ENCODE measurements around the gene CAVIN1.
"Not testable (repeated sequence)": the region's sequence is repeated elsewhere in the genome, so short reads cannot be mapped to it uniquely, and the experiment has no call there.

Gene CAVIN1

GRCh38 chr17:42404326-42405055, 18.6 kb downstream of the CAVIN1 start:
- no peak for DNase-seq

GRCh38 chr17:42403150-42403549, 19.9 kb downstream of the CAVIN1 start:
- peak; percentile 34 for DNase-seq

DNA sequence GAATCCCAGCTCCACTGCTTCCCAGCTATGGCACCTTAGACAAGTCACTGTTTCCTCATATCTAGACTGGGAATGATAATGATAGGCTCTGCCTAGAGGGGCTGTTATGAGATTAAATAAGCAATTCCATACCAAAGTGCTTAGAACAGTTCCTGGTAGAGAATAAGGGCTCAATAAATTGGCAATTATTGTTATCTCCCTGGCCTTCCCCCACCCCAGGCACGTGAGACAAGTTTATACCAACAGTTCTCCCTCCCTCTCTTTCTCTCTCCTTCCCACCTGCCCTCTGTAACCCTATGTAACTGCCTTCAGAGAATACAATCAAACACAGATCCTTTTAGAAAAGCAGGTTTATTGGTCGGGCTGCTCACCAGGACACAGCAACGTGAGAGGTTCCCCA, 20.9 kb downstream of the CAVIN1 start:
- no peak for DNase-seq

- not testable (repeated sequence) for DNase-seq
Measured at GRCh38 chr17:42400844-42401375, 22.1 kb downstream of the CAVIN1 start.

DNA sequence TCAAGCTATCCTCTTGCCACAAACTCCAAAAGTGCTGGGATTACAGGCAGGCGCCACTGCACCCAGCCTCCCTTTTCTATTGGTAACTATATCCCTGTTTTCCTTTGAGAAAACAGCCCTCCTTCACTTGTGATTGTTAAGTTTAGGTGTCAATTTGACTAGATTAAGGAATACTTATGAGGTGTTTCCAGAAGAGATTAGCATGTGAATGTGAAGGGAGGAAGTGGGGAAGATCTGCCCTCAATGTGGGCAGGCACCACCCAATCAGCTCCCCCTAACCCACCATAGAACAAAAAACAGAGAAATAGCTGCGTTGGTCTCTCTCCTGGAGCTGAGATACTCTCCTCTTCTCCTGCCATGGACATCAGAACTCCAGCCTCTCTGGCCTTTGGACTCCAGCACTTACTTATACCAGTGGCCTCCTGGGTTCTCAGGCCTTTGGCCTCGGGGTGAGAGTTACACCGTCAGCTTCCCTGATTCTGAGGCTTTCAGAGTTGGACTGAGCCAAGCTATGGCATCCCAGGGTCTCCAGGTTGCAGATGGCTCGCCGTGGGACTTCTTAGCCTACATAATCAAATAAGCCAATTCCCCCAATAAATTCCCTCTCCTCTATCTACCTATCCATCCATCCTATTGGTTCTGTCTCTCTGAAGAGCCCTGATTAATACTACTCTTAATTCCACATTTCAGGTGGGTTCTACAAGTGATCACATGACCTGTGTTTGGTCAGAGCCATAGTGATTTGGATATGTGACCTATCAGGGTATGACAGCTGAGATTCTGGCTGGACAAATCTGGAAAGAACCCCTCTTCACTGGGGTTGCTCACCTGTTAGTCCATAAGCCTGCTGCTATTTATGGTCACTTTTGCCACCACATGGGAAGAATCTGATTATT, 22.9 kb downstream of the CAVIN1 start:
- DNase-seq: no peak

DNA sequence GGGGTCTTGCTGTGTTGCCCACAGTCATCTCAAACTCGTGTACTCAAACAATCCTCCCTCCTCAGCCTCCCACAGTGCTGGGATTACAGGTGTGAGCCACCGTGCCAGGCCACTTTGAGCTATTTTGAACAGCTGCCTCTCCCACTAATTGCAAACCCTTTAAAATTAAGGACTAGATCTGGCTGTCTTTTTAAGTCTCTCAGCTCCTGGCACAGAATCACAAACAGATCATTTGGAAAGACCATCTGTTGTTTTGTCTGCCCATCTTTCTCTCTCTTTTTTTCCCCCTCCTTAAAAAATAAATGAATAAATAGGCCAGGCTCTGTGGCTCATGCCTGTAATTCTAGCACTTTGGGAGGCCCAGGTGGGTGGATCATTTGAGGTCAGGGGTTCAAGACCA, 23.9 kb downstream of the CAVIN1 start:
- no peak for DNase-seq

DNA sequence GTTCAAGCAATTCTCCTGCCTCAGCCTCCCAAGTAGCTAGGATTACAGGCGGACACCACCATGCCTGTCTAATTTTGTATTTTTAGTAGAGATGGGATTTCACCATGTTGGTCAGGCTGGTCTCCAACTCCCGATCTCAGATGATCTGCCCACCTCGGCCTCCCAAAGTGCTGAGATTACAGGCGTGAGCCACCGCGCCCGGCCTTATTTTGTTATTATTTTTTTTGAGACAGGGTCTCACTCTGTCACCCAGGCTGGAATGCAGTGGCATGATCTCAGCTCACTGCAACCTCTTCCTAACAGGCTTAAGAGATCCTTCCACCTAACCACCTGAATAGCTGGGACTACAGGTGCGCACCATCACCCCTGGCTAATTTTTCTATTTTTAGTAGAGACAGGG, 27.5 kb downstream of the CAVIN1 start:
- DNase-seq: not testable (repeated sequence)

- DNase-seq: no peak
Measured at GRCh38 chr17:42394838-42395237, 28.2 kb downstream of the CAVIN1 start.

DNA sequence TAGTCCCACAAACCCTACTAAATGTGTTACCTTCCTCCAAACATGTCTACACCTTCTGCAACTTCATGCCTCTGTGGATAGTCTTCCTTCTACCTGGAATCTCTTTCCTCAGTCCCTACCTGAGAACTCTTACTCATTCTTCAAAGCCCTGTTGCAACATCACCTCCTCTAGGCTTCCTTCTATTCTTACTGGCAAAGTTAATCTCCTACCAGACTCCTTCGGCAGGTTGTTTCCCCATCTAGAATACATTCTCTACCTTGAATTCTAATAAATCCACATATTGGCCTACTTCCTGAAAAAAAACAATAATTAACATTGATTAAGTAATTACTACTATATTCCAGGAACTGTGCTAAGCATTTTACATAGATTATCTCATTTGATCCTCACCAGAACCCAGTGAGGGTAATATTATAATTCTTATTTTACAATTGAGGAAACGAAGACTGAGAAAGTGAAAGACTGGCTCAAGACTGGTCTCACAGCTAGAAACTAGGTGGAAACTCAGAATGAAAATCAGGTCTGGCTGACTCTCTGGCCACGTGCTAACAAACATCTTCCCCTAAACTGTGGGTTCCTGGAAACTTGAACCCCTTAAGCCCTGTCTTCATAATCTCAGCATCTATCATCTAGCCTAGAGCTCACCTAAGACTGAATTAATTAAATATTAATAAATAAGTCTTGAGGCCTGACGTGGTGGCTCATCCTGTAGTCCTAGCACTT, 30.2 kb downstream of the CAVIN1 start:
- DNase-seq: no peak

- DNase-seq: not testable (repeated sequence)
Measured at GRCh38 chr17:42391439-42391838, 31.6 kb downstream of the CAVIN1 start.

- no peak for DNase-seq
Measured at GRCh38 chr17:42389899-42390298, 33.2 kb downstream of the CAVIN1 start.

DNA sequence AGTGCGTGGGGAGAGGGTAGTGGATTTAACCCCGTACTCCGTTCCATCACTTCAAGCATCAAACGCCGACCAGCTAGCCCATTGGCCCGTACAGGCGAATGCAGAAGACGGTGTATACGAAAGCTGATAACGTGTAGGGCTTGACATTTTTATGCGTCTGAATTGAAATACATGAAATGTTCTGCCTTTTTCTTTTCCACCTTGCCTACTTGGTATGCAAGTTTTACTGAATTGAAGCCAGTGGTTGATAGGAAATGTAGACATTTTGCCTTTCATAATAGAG, 34.0 kb downstream of the CAVIN1 start:
- peak; percentile 89 for DNase-seq

- peak; percentile 99 for DNase-seq
Measured at GRCh38 chr17:42388381-42389134, 34.5 kb downstream of the CAVIN1 start, which contains the start of gene STAT3. Gene STAT3, minus strand, starts transcription at chr17:42388442. Its CDS starts 39,926 bp downstream, at chr17:42348516.

DNA sequence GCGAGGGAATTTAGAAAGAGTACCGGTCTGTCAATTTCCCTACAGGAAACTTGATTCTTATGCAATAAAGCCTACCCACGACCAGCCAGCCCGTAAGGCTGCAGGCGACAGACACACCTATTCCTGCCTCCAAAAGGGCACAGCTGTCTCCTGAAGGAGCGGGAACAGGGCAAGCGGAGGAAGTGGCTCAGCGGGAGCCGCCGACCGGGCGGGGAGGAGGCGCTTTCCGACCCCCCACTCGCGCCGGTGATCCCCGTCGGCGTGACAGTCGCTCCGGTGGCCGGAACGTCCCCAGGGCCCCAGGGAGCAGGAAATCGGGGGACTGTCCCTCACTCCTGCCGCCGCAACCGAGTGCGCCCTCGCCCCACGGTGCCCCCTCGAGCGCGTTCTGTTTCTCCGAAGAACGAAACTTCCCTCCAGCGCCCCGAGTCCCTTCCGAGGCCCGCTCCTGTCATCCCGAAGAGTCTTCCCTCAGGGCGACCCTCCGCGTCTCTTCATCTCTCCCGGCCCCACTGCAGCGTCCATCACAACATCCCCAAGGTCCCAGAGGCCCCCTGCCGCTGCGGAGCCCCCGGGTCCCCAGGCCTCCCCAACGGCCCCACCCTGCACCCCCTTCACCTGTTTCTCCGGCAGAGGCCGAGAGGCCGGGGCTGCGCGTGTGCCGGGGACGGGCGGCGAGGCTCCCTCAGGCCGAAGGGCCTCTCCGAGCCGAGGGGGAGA, 35.2 kb downstream of the CAVIN1 start:
- DNase-seq: peak; percentile 36

DNA sequence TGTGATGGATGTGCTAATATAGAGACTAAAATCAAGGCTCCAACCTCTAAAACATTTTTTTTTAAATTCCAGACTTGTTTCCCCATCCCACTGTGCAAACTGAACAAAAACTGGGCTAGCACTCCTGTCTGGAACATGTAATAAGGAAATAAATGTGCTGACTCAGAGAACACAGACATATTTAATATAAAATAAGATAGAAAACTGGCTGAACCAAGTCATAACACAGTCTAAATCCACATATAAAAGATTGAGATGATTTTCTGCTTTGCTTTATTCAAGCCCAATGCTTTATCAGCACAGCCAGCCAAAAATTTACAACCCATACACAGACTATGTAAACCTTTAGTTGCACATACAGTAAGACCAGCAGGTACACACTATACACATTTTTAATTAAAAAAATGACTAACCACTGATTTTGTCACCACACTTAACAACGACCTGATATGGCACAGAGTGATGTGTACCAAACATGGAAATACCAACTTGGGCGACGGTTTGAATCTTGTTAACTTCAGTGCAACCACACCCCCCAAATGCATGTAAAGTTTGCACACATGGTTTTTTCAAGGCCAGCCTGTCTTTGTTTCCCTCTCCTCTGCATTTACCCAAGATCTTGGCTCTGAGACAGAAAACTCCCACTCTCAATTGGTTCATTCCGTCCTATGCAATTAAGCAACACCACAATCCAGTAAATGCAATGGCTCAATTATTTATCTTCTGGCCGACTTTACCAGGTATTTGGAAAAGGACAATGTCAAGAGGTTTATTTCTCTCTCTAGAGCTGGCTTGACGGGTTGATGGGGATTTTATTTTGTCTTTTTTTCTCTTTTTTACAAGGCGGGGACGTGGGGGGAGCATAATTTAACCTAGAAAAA, 36.0 kb downstream of the CAVIN1 start:
- no peak for DNase-seq

- DNase-seq: no peak
Measured at GRCh38 chr17:42381898-42382297, 41.2 kb downstream of the CAVIN1 start.

DNA sequence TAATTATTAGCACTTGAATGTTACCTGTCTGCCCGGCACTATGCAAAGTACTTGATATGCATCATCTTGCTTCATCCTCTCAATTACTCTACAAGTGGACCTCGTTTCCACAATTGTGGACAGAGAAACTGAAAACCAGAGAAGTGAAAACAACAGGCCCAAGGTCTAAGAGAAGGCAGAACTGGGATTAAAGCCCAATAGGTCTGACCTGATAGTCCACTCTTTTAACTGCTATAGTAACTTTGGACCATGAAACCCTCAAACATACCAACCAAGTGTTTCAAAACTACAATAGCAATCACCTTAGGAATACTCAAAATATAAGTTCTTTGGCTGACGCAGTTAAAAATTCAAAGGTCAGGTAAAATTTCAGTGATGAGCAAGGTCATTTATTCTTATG, 42.1 kb downstream of the CAVIN1 start:
- no peak for DNase-seq

- no peak for DNase-seq
Measured at GRCh38 chr17:42378959-42379594, 44.0 kb downstream of the CAVIN1 start.

- no peak for DNase-seq
Measured at GRCh38 chr17:42378359-42378958, 44.6 kb downstream of the CAVIN1 start.

DNA sequence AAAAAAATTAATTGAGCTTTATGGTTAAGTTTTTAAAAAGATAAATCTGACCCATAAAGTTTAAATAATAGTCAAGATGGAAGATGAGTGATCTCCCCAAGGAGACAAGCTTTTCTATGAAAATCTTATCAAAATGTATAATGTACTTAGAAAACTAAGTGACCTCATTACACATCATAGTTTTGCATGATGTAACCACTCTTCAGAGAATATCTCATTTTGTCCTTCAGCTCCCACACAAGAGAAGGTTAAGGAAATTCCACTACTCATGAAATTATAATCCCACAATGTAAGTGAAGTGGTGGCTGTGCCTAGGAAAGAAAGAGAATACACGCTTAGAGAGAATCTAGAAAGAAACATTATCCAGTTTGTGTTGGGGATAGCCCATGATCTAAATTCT, 49.2 kb downstream of the CAVIN1 start:
- DNase-seq: no peak
